Mammary epithelial cell (primary cell): ENCODE data around the gene BMPR2.

Source experiments
- EZH2 ChIP-seq: IDR thresholded peaks from 2 replicates; pipeline ENCODE4 v1.6.1; 2012; ENCODE audit warnings: low read length, inconsistent platforms, borderline replicate concordance
- TF ChIP-seq, protein P1 (sequence below), 2 donors: IDR thresholded peaks in 1 of 2; conservative IDR thresholded peaks in 1 of 2; 2 replicates each; pipeline ENCODE4 v1.5.1; 2011 to 2012; ENCODE audit warnings: inconsistent platforms in 2 of 2, low read length in 2 of 2, mild to moderate bottlenecking in 2 of 2, control low read depth in 1 of 2, low read depth in 1 of 2; ENCODE audit not compliant: insufficient read depth in 1 of 2; ENCODE audit errors: extremely low read depth in 1 of 2

DNA sequence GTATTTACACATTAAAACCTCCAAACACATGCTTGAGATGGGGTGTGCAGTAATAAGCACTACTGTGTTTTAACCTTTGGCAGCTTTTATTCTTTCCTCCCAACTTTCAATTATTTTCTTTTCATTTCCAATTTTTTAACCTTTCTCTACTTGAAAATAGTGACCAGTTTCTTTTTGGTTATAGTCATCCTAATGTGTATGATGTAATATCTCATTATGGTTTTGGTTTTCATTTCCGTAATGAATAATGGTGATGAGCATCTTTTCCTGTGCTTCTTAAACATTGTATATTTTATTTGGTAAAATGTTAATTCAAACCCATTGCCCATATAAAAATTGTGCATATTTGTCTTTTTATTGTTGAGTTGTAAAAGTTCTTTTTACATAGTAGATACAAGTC, 103.5 kb downstream of the BMPR2 start:
- TF ChIP-seq EZH2: no peak
- TF ChIP-seq, protein P1, sequence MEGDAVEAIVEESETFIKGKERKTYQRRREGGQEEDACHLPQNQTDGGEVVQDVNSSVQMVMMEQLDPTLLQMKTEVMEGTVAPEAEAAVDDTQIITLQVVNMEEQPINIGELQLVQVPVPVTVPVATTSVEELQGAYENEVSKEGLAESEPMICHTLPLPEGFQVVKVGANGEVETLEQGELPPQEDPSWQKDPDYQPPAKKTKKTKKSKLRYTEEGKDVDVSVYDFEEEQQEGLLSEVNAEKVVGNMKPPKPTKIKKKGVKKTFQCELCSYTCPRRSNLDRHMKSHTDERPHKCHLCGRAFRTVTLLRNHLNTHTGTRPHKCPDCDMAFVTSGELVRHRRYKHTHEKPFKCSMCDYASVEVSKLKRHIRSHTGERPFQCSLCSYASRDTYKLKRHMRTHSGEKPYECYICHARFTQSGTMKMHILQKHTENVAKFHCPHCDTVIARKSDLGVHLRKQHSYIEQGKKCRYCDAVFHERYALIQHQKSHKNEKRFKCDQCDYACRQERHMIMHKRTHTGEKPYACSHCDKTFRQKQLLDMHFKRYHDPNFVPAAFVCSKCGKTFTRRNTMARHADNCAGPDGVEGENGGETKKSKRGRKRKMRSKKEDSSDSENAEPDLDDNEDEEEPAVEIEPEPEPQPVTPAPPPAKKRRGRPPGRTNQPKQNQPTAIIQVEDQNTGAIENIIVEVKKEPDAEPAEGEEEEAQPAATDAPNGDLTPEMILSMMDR (conservative IDR thresholded peaks at IDR 0.05 in 1 of 2, IDR thresholded peaks at IDR 0.05 in 1 of 2; ENCODE audit: extremely low read depth in 1 of 2, insufficient read depth in 1 of 2, low read depth in 1 of 2, low read length in 2 of 2): no peak
